SK-N-SH (cell line): ENCODE results near the gene DDX31. TPM values are rescaled to one million over a fixed set of nuclear protein-coding genes. Genes with fewer than 3 reads are reported as not detected.

Source experiments
- CTCF ChIA-PET: fragments of 300-600, 350-600 bp; formaldehyde crosslinking; extraction: SDS; loops from one replicate; lab custom pipeline; 2021; lab: Yijun Ruan, JAX
- POLR2A ChIA-PET: fragments of 350-600 bp; sonication (Branson Sonifier 250); formaldehyde crosslinking; extraction: SDS; loops from one replicate; lab custom pipeline; 2020; ENCODE audit warnings: antibody characterized with exemption, inconsistent platforms; lab: Yijun Ruan, JAX
- DNase-seq: peaks from one replicate; pipeline ENCODE4 v3.0.0; 2012
- H2AFZ ChIP-seq: fragments of 200-600 bp; sonication (generic); 2 replicates; pipeline ENCODE4 v1.8.1; 2016; ENCODE audit warnings: antibody characterized with exemption, mild to moderate bottlenecking, low read depth
- H3F3A ChIP-seq: fragments of 200-600 bp; sonication (generic); replicated peaks from 2 replicates; pipeline ENCODE3; 2016; ENCODE audit warnings: antibody characterized with exemption, mild to moderate bottlenecking; ENCODE audit not compliant: insufficient read depth
- H3K27ac ChIP-seq, 2 experiments: fragments of 200-500 bp in 1 of 2; fragments of 200-600 bp in 1 of 2; sonication (Bioruptor generic) in 1 of 2; sonication (generic), shearing (Covaris generic) in 1 of 2; 2 replicates each; pipeline versions ENCODE4 v1.5.1 to v1.6.1; 2014 to 2016; ENCODE audit warnings: low read depth in 2 of 2, inconsistent platforms in 1 of 2, low read length in 1 of 2, mild to moderate bottlenecking in 1 of 2, mixed read lengths in 1 of 2
- H3K27me3 ChIP-seq: fragments of 200-600 bp; sonication (generic), shearing (Covaris generic); 2 replicates; pipeline ENCODE4 v1.6.1; 2016; ENCODE audit warnings: mixed run types; ENCODE audit not compliant: insufficient read depth
- H3K36me3 ChIP-seq, 2 experiments: fragments of 200-500 bp in 1 of 2; fragments of 200-600 bp in 1 of 2; sonication (Bioruptor generic) in 1 of 2; sonication (generic) in 1 of 2; replicated peaks in 1 of 2; 2 replicates each; pipeline versions ENCODE3 to v1.5.1; 2014 to 2016; ENCODE audit warnings: low read length in 1 of 2, mild to moderate bottlenecking in 1 of 2; ENCODE audit not compliant: insufficient read depth in 2 of 2, control insufficient read depth in 1 of 2
- H3K4me1 ChIP-seq, 2 experiments: fragments of 200-500 bp in 1 of 2; fragments of 200-600 bp in 1 of 2; sonication (Bioruptor generic) in 1 of 2; sonication (generic), shearing (Covaris generic) in 1 of 2; 2 replicates each; pipeline versions ENCODE4 v1.5.1 to v1.6.1; 2014 to 2016; ENCODE audit warnings: low read depth in 1 of 2, low read length in 1 of 2, mixed run types in 1 of 2; ENCODE audit not compliant: insufficient read depth in 2 of 2, control insufficient read depth in 1 of 2
- H3K4me2 ChIP-seq: fragments of 200-600 bp; sonication (generic), shearing (Covaris generic); 2 replicates; pipeline ENCODE4 v1.6.1; 2017; ENCODE audit warnings: mixed run types
- H3K4me3 ChIP-seq, 2 experiments: fragments of 200-500 bp in 1 of 2; fragments of 200-600 bp in 1 of 2; sonication (Bioruptor generic) in 1 of 2; sonication (generic), shearing (Covaris generic) in 1 of 2; 2 replicates each; pipeline versions ENCODE4 v1.5.1 to v1.8.1; 2014 to 2016; ENCODE audit warnings: low read depth in 2 of 2, inconsistent platforms in 1 of 2, low read length in 1 of 2, mild to moderate bottlenecking in 1 of 2, mixed read lengths in 1 of 2, moderate library complexity in 1 of 2
- H3K79me2 ChIP-seq: fragments of 200-600 bp; sonication (generic); 2 replicates; pipeline ENCODE4 v1.8.1; 2017; ENCODE audit warnings: mild to moderate bottlenecking; ENCODE audit not compliant: insufficient read depth
- H3K9ac ChIP-seq: fragments of 200-600 bp; sonication (generic); 2 replicates; pipeline ENCODE4 v1.6.1; 2017; ENCODE audit warnings: mixed run types
- H3K9me2 ChIP-seq: fragments of 200-600 bp; sonication (generic); 2 replicates; pipeline ENCODE4 v1.6.1; 2017; ENCODE audit warnings: mixed run types
- H3K9me3 ChIP-seq: fragments of 200-600 bp; sonication (generic); 2 replicates; pipeline ENCODE4 v1.6.1; 2017; ENCODE audit warnings: mixed run types, mild to moderate bottlenecking, moderate library complexity
- H4K20me1 ChIP-seq: fragments of 200-600 bp; sonication (generic); 2 replicates; pipeline ENCODE4 v1.6.1; 2017; ENCODE audit warnings: mild to moderate bottlenecking, mixed run types; ENCODE audit not compliant: insufficient read depth
- CHD2 ChIP-seq: fragments of 150-350 bp; IDR thresholded peaks from 2 replicates; pipeline ENCODE4 v1.6.1; 2018; ENCODE audit warnings: low read length; ENCODE audit not compliant: partially characterized antibody
- CTCF ChIP-seq: fragments of 200-600 bp; sonication (generic); IDR thresholded peaks from 2 replicates; pipeline ENCODE4 v1.6.1; 2017; ENCODE audit warnings: antibody characterized with exemption, mild to moderate bottlenecking, moderate library complexity
- FOXM1 ChIP-seq: IDR thresholded peaks from 2 replicates; pipeline ENCODE4 v1.4.0; 2012; ENCODE audit warnings: low read depth, mild to moderate bottlenecking
- GATA2 ChIP-seq: sonication (generic); formaldehyde crosslinking; IDR thresholded peaks from 2 replicates; pipeline ENCODE4 v1.5.0; 2020; ENCODE audit warnings: mild to moderate bottlenecking, missing genetic modification reagents
- JUND ChIP-seq: IDR thresholded peaks from 2 replicates; pipeline ENCODE4 v1.4.0; 2012
- MEF2A ChIP-seq: IDR thresholded peaks from 2 replicates; pipeline ENCODE4 v1.4.0; 2012; ENCODE audit warnings: low read depth, borderline replicate concordance
- REST ChIP-seq: IDR thresholded peaks from 2 replicates; pipeline ENCODE4 v1.6.1; 2012; ENCODE audit warnings: mild to moderate bottlenecking, low read depth, low read length, moderate library complexity
- TCF12 ChIP-seq: IDR thresholded peaks from 2 replicates; pipeline ENCODE4 v1.4.0; 2012
- USF1 ChIP-seq: IDR thresholded peaks from 2 replicates; pipeline ENCODE4 v1.4.0; 2012; ENCODE audit warnings: low read depth, borderline replicate concordance
- USF2 ChIP-seq: fragments of 150-350 bp; IDR thresholded peaks from 2 replicates; pipeline ENCODE4 v1.6.1; 2017; ENCODE audit warnings: antibody characterized with exemption, low read length, low read depth, borderline replicate concordance
- WGBS: methylation state at CpG from one replicate; pipeline ENCODE4 v1.1.6; 2017; ENCODE audit warnings: low lambda C conversion rate; 5-methylcytosine and 5-hydroxymethylcytosine counted together
- polyA plus RNA-seq, 3 experiments: library from polyadenylated mRNA; depleted of rRNA; stranded (reverse); fragments of >200 nt; gene quantifications; 2 replicates each; pipeline ENCODE4 v1.2.3, GENCODE V29; 2012

DDX31 gene
- polyA plus RNA-seq, 1 of the 3 experiments (the other 2 are of a cell fraction) = 13.9 TPM

- TF ChIP-seq CTCF (no peak), USF2 (no peak), GATA2 (no peak), FOXM1 (no peak)
Observed at GRCh38 chr9:132708239-132708638, 38.5 kb upstream of the DDX31 start (continued).

GRCh38 chr9:132703336-132703735 is 33.6 kb upstream of the DDX31 start:
- Histone ChIP-seq H2AFZ (no peak overlapping the region), H3K36me3 (no peaks in the 10 kb centered on the region), H3K79me2 (no peaks in the 10 kb centered on the region), H3K9ac (no peak overlapping the region), H3K27me3 (no peaks in the 10 kb centered on the region), H3K4me2 (no peak overlapping the region), H3F3A (no peaks in the 10 kb centered on the region)
- POLR2A ChIA-PET = no interaction called here
- TF ChIP-seq REST = no peak
- TF ChIP-seq JUND = no peak
- TF ChIP-seq USF1 = no peak
- TF ChIP-seq CHD2 = no peak
- no peak for TF ChIP-seq GATA2
- no peak for TF ChIP-seq TCF12
- no peak for TF ChIP-seq MEF2A
- TF ChIP-seq, all 33 proteins: peak for 0
- H4K20me1 ChIP-seq = no peaks in the 10 kb centered on the region
- peaks cover 4% of the 10 kb centered on the region; the same call in 1 of the 2 replicates for H3K9me3 ChIP-seq
- DNase-seq = no peak
- H3K9me2 ChIP-seq = no peaks in the 10 kb centered on the region
- CTCF ChIA-PET = interaction anchor here (0.5 kb wide), 1 partner anchor 543 kb away, joined by 3 read pairs; no protein-coding TSS in a partner anchor
- no peaks in the 10 kb centered on the region for H3K4me1 ChIP-seq
- no peak overlapping the region for H3K27ac ChIP-seq
- H3K4me3 ChIP-seq = no peak overlapping the region
- 22% methylated on average over 2 of the region's 2 CpGs for WGBS
